Right lobe of liver (tissue), 4 donors: Measurements from ENCODE around the gene RHBDL1.

ENCODE experiments used
- POLR2A ChIP-seq: fragments of 450-650 bp; IDR thresholded peaks from one replicate; pipeline ENCODE4 v1.6.1; 2017; ENCODE audit warnings: antibody characterized with exemption, mild to moderate bottlenecking
- TF ChIP-seq, protein P1 (sequence below), 4 donors: fragments of 200-600 bp in 3 of 4; fragments of 450-650 bp in 1 of 4; IDR thresholded peaks; one replicate each; pipeline versions ENCODE4 v1.5.1 to v1.8.0; 2016 to 2022; ENCODE audit warnings: antibody characterized with exemption in 4 of 4, mild to moderate bottlenecking in 2 of 4
- donor health status: DM: no; HTN: no; CAD: no.
- donor health status: DM: no; HTN: no; CAD: no.
- donor health status: DM: no; HTN: yes; CAD: no.

DNA sequence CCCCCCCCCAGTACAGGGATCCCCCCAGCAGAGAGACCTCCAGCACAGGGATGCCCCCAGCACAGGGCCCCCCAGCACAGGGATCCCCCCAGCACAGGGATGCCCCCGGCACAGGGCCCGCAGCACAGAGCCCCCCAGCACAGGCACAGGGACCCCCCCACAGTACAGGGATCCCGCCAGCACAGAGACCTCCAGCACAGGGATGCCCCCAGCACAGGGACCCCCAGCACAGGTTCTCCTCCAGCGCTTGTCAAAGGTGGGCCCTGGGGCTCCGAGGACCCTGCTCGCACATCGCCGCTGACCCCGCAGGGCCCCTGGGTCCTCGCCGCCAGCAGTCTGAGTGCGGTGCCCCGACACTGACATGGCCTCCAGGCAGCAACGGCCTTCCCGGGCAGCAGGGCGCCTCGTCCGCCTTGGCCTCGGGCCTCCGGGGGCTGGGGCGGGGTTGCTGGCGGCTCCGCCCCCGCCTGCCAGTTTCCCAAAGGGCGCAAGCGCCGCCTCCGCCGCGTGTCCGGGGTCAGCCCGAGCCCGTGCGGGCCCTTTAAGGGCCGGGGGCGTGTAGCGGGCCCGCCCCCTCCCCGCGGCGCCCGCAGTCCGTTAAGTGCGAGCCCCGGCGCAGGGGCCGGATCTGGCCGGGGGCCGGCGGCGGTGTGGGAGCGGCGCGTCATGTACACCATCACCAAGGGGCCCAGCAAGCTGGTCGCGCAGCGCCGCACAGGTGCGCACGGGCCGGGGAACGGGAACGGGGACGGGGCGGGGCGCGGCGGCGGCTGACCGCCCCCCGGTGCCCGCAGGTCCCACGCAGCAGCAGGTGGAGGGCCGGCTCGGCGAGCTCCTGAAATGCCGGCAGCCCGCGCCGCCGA lies 33.9 kb upstream of the RHBDL1 start, which contains the start of gene MCRIP2:
- TF ChIP-seq, protein P1, sequence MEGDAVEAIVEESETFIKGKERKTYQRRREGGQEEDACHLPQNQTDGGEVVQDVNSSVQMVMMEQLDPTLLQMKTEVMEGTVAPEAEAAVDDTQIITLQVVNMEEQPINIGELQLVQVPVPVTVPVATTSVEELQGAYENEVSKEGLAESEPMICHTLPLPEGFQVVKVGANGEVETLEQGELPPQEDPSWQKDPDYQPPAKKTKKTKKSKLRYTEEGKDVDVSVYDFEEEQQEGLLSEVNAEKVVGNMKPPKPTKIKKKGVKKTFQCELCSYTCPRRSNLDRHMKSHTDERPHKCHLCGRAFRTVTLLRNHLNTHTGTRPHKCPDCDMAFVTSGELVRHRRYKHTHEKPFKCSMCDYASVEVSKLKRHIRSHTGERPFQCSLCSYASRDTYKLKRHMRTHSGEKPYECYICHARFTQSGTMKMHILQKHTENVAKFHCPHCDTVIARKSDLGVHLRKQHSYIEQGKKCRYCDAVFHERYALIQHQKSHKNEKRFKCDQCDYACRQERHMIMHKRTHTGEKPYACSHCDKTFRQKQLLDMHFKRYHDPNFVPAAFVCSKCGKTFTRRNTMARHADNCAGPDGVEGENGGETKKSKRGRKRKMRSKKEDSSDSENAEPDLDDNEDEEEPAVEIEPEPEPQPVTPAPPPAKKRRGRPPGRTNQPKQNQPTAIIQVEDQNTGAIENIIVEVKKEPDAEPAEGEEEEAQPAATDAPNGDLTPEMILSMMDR (IDR thresholded peaks at IDR 0.05) = no peak
- TF ChIP-seq POLR2A = peak; percentile 92
